WTC11 (cell line): ENCODE data around the gene ADCY6.

Experiments used
- CREM ChIP-seq: sonication (generic); formaldehyde crosslinking; IDR thresholded peaks from 2 replicates; pipeline ENCODE4 v1.8.1; 2022; ENCODE audit warnings: mild to moderate bottlenecking, missing genetic modification reagents, moderate library complexity
- CTCF ChIP-seq: fragments of 200-600 bp; IDR thresholded peaks from 2 replicates; pipeline ENCODE4 v1.8.0; 2022; ENCODE audit warnings: antibody characterized with exemption
- IRF2 ChIP-seq: sonication (generic); formaldehyde crosslinking; IDR thresholded peaks from 2 replicates; pipeline ENCODE4 v1.8.0; 2022; ENCODE audit warnings: low read depth, missing genetic modification reagents, borderline replicate concordance
- USF1 ChIP-seq: sonication (generic); formaldehyde crosslinking; IDR thresholded peaks from 2 replicates; pipeline ENCODE4 v1.8.0; 2022; ENCODE audit warnings: mild to moderate bottlenecking, missing genetic modification reagents

DNA sequence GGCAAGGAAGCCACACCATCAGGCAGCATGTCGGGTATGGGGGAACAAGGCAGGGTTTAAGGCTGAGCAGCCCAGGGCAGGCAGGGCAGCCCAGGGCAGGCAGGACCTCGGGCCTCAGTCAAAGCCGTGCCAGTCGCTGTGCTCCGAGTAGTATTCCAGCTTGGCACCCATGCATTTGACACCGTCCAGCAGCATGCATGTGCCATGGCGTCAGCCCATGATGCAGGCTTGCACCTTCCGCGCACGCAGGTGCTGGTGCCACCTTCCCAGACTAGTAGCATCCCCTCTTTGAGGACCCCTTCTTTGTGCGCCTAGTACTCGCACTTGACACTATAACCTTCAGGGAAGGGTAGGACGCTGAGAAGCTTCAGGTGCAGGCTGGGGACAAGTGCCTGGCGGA, 11.6 kb upstream of the ADCY6 start:
- TF ChIP-seq USF1 (CRISPR knock-in tag): no peak
- TF ChIP-seq CTCF: no peak
- no peak for TF ChIP-seq IRF2 (CRISPR knock-in tag)
- no peak for TF ChIP-seq CREM
